Measurements from ENCODE around the gene ZCCHC18.
"Not testable (repeated sequence)": the region's sequence is repeated elsewhere in the genome, so short reads cannot be mapped to it uniquely, and the experiment has no call there.

DNA sequence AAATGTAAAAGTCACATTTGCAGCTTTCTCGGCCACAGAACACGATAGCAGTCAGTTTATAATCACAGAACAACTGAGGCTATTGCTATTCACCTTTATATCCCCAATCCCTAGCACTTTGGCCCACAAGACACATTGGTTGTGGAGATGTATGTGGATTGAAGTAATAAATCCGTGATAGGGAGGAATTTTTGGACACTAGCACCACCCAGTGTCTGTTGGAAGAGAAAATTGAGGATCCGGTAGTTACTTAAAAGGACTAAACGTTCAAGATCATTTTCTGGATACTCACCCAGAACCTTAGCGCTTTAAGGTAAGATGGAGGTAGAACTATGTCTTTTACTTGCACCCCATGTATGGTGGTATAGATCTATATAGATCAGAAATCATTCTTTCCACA is 34.5 kb upstream of the ZCCHC18 start:
- not testable (repeated sequence) for TF ChIP-seq POLR2A (IDR thresholded peaks at IDR 0.05)
- TF ChIP-seq, protein P1, sequence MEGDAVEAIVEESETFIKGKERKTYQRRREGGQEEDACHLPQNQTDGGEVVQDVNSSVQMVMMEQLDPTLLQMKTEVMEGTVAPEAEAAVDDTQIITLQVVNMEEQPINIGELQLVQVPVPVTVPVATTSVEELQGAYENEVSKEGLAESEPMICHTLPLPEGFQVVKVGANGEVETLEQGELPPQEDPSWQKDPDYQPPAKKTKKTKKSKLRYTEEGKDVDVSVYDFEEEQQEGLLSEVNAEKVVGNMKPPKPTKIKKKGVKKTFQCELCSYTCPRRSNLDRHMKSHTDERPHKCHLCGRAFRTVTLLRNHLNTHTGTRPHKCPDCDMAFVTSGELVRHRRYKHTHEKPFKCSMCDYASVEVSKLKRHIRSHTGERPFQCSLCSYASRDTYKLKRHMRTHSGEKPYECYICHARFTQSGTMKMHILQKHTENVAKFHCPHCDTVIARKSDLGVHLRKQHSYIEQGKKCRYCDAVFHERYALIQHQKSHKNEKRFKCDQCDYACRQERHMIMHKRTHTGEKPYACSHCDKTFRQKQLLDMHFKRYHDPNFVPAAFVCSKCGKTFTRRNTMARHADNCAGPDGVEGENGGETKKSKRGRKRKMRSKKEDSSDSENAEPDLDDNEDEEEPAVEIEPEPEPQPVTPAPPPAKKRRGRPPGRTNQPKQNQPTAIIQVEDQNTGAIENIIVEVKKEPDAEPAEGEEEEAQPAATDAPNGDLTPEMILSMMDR (IDR thresholded peaks at IDR 0.05): not testable (repeated sequence)
